Measurements from ENCODE around the gene NRBP1. TPM values are rescaled to one million over a fixed set of nuclear protein-coding genes. Genes with fewer than 3 reads are reported as not detected.

NRBP1 gene
- total RNA-seq, 1 donor from 2014 or later = 93.0 TPM

Small RNA genes within 50 kb of the gene (small RNA-seq; reads per million reads assigned to genes)
- gene RNU6-986P (ENCODE audit: low replicate concordance) = not detected

Other genes starting within 250 kb of the NRBP1 start
- 114 TPM for gene ATRAID, start 216.6 kb upstream of the NRBP1 start, total RNA-seq
- 26.1 TPM for gene SLC5A6, start 216.4 kb upstream of the NRBP1 start, total RNA-seq
- gene CAD, start 211.3 kb upstream of the NRBP1 start, total RNA-seq = 33.7 TPM
- gene SLC30A3, start 165.6 kb upstream of the NRBP1 start, total RNA-seq = not detected
- gene DNAJC5G, start 153.2 kb upstream of the NRBP1 start, total RNA-seq = not detected
- gene TRIM54, start 146.2 kb upstream of the NRBP1 start, total RNA-seq = 40.5 TPM
- not detected for gene UCN, start 120.2 kb upstream of the NRBP1 start, total RNA-seq
- gene MPV17, start 105.5 kb upstream of the NRBP1 start, total RNA-seq = 34.6 TPM
- 30.3 TPM for gene GTF3C2, start 71.9 kb upstream of the NRBP1 start, total RNA-seq
- gene EIF2B4, start 58.3 kb upstream of the NRBP1 start, total RNA-seq = 21.2 TPM
- gene SNX17, start 58.0 kb upstream of the NRBP1 start, total RNA-seq = 80.9 TPM
- gene ZNF513, start 47.9 kb upstream of the NRBP1 start, total RNA-seq = 9.4 TPM
- 41.3 TPM for gene PPM1G, start 19.0 kb upstream of the NRBP1 start, total RNA-seq
- gene KRTCAP3, start 13.8 kb downstream of the NRBP1 start, total RNA-seq = 6.2 TPM
- gene IFT172, start 61.1 kb downstream of the NRBP1 start, total RNA-seq = 23.1 TPM
- 9.5 TPM for gene FNDC4, start 66.6 kb downstream of the NRBP1 start, total RNA-seq
- gene GCKR, start 68.2 kb downstream of the NRBP1 start, total RNA-seq = not detected
- 62.3 TPM for gene ZNF512, start 154.4 kb downstream of the NRBP1 start, total RNA-seq
- 5.7 TPM for gene CCDC121, start 200.4 kb downstream of the NRBP1 start, total RNA-seq
- 24.3 TPM for gene GPN1, start 200.4 kb downstream of the NRBP1 start, total RNA-seq
- gene SUPT7L, start 235.0 kb downstream of the NRBP1 start, total RNA-seq = 22.4 TPM
- 29.7 TPM for gene SLC4A1AP, start 235.3 kb downstream of the NRBP1 start, total RNA-seq